HG02588 (cell line): ENCODE results near the gene SMIM21.

Source experiments
- ATAC-seq: cut with Tn5 transposase; IDR thresholded peaks from one replicate; pipeline ENCODE4 v1.9.1; 2021; ENCODE audit warnings: mild to moderate bottlenecking, moderate library complexity; ENCODE audit not compliant: unreplicated experiment

Gene SMIM21

DNA sequence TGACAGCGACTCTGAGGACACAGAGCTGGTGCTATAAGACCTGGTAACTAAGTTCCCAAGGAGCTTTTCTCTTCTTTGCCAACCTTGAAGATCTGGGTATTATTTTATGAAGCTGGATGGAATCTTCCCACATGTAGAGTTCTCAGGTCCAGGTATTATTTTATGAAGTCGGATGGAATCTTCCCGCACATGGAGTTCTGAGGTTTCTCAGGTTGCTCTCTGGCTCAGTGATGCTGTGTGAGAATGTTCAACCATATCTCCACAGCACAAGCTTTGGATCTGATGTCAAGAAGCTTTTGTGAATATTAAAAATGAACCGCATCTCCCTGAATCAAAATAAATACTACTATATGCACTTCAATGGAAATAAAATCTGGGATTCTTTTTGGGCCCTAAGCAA, at the start of gene SMIM21:
Gene SMIM21 (minus strand): TSS at position 101 of the 400 bp plus-strand sequence. CDS start 140 bp downstream, outside the sequence.
- no peak for ATAC-seq

DNA sequence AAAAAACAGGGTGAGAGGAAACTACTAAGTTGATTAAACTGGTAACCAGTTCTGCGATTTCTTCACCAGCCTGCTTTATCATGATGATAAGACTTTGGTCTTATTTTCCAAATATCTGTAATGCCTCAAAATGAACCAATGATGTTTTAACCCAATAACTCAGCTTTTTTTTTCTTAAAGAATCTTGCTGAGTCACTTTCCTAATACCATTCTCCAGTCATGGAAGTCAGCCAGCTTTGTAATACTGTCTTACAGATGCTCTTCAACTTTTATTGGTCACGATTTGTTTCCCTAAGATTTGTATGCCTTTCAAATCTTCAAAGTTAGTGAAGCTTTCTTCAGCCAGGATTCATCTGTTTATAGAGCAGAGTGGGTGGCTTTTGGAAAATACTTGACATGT, 47.7 kb upstream of the SMIM21 start:
- ATAC-seq, result no peak

DNA sequence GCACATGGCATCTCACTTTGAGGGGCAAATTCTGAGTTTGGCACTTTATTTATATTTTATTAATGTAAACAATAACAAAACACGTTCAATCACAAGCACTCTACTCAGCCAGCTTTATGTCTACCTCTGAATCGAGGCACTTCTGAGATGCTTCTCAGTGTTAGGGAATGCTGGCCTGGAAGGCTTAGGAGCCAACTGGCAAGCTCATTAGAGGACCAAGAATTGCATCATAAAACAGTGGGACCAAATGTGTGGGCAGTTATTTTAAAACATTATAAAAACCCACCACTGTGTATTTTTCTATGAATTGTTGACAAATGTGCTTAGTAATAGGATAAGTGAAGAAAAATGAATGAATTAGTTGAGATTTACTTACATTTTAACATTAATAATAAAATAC, 46.8 kb upstream of the SMIM21 start:
- no peak for ATAC-seq

DNA sequence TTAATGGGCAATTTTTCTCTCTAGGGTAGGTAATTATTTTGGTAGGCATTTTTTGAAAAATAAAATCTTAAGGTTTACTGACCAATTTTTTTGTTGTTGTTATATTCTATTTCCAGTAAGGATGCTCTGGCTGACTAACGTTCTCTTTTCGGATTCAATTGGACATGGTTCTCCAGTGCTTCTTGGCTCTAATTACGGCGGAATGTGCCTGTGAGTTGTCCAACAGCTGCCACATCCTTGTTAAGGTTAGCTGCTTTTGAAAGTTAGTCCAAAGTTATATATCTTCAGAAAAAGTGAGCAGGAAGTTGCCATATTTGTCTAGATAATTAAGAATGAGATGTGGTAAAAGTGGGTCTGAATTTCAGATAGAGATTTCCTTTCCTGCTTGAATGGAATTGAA, 45.8 kb upstream of the SMIM21 start:
- ATAC-seq, result no peak

DNA sequence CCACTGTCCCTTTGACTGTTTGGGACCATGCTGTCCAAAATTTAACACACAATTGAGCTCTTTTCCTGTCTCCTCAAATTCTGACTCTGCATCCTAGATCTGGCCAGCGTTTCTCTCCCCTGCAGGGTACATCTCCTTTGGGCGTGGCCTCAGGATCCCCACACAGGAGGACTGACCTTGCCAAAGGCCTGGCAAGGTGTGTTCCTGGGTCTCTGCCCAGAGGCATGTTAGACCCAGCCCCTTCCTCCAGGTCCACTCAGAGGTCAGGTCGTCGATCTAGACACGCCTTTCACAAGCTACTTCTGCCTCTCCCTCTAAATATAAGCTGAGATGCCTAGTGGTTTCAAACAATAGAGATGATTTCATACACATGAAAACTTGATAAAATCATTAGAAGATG, 45.4 kb upstream of the SMIM21 start:
- no peak for ATAC-seq

DNA sequence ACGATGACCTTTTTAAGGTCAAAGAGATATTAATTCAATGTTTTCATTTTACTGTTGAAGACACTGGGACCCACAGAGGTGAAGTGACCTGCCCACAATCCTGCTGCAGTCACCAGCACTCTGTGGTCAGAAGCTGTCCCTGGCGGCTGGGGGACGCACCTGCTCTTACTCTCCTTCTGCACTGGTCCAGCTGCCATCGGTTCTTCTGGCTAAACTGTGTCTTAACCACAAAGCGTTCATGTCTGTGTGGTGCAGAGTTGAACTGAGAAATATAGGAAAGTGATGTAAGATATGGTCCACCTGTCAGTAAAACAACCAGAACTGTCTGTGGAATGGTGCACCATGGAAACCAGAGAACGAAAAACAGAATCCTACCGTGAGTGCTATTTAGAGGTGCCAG, 44.9 kb upstream of the SMIM21 start:
- ATAC-seq, result no peak

DNA sequence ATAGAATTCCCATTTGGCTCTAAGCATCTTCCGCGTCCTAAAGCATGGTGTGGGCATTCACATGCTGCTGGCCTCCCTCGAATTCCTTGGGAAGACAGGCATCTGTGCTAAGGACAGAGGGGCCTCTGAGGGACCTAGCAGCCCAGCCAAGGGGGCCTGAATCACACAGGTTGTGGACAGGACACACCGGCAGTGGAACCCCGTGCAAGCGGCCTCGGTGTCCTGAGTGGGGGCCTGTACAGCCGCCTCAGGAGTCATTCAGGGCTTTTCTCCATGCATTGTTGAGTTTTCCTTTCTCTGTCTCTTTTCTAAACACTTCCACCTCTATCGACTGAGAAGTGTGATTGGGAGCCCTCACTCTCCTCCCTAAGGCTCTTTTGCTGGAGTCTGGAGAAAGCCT, 44.3 kb upstream of the SMIM21 start:
- ATAC-seq, result no peak

DNA sequence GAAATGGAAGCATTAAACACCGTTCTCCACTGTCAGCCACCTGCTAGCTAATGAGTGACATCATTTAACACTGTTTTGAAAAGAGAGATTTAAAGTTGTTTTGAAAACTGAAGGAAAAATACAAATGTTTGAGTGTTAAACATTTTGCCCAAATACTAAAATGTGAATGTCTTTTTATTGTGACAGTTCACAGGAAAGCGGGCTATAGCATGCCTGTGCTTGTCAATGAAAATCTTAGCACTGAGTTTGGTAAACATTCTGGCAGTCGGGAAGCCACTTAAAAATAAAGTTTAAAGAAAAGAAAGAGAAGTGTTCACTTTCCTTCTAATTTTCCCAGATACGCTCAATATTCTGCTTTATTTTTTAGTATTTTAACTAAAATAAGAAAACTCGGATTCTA, 40.3 kb upstream of the SMIM21 start:
- ATAC-seq, result no peak

DNA sequence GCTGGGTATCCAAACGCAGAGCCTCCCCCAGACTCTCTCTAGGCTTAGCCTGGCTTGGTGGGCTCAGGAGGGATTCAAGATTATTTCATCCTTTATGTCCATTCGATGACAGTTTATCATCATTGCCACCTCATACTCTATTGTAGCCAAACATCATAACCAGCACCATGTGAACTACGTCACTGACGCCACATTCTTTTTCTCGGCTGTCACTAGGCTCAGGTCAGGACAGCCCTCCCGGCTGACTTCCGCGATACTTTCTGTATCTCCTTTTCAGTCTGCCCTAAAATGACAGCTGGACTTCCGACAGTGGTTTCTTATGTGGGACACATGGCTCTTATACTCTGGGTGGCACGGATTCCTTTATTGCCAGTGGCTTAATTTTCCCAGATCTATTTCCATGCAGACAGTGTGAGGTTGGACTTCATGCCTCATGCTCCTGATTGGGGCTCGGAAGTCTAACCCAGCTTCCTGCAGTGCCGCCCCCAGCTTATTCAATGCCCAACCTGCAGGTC, 39.8 kb upstream of the SMIM21 start:
- ATAC-seq, result no peak

DNA sequence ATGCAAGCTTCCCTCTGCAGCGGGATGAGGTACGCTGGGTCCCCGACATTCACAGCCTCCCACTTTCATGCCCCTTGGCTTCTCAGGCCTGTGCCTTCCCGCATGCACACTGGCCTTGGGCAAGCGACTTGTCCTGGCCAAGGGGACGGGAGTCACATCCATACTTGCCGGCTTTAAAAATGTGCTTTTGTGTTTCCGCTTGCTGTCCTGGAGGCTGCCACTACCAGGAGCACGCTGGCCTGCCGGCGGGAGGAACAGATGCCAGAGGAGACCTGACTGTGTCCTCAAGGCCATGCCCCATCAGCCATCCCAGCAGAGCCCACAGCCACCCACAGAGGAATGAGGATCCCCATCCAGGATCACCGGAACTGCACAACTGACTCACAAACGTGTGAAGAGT, 36.9 kb upstream of the SMIM21 start:
- ATAC-seq, result no peak

DNA sequence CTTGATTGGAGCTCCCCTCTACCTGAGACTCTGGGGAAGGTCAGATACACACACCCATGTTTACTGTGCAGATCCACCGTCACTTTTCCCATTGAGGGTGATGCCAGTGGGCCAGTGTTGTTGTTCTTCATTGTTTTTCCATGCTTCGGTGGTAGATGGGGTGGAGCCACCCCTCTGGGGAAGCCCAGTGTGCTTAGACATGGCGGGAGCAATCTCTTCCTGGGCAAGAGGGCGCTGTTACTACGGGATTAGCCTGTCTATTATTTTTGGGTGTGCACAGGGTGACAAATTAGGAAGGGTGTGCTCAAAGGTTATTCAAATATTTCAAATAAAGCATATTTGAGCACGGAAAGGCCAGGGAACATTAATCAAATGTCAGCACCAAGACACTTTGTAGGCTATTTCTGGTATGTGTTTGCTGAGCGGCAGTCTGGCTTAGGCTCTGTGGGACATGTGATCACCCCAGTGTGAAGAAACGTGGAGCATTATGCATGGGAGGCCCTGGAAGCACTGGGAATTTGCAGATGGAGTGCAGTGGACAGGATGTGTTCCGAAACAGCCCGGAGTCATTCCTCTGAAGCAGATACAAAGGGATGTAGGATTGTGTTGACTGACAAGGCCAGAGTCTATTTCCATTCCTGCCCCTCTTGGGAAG, 34.8 kb upstream of the SMIM21 start:
- ATAC-seq, result no peak

DNA sequence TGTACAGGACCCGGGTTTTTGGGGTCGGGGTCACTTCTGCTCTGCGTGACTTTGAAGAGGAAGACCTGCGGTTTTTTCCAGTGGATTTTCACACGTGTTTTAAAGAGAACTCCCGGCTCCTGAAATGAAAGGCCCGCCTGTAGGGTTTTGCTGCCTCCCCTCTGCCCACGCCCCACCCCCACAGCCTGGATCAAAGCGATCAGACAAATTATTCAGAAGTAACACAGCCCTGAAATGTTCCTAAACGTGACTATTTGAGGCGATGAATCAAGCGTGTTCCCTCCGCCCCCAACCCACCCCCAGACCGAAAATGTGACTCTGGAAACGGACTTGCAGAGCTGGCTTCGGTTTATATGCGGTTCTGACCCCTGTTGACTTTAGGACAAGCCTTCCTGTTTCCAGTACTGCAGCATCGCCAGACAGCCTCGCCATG, 28.7 kb upstream of the SMIM21 start:
- no peak for ATAC-seq

DNA sequence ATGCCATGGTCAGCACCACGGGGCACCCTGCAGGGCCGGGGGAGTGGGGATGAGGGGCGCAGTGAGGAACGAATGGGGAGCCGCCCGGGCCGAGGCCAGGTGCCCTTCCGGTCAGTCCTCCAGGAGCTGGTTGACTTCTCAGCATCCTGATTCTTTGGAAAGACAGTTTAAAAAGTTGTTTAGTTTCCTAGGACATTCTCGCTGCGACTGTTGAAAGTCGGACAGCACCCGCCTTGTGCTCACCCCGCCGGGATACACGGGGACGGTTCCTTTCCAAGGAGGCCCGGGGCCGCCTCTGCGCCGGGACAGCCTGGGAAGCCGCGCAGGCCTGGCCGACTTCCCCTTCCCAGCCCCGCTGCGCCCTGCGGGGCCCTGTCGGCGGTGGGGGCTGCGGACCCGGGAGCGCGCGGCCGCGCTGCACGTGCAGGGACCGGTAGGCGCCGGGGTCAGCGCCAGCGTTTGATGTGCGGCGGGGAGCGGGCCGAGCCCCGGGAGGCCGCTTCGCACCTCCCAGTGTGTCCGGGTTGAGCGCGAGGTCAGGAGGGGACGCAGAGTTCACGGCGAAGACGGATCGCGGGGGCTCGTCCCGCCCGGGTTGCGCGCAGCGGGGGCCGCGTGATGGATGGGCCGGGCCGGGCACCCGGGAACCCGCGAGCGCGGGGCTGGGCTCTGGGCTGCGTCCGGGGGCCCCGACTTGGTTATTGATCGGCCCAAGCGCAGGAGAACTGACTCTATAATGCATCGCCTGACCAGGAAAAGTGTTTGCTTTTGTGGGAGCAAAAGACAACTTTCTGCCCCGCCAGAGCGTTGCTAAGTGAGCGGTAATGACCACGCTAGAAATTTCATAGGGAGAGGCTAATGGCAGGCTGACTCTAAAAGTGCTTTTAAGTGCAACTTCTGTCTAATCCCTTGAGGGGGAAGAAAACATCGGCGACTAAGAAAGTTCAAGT, 28.0 kb upstream of the SMIM21 start:
- no peak for ATAC-seq

DNA sequence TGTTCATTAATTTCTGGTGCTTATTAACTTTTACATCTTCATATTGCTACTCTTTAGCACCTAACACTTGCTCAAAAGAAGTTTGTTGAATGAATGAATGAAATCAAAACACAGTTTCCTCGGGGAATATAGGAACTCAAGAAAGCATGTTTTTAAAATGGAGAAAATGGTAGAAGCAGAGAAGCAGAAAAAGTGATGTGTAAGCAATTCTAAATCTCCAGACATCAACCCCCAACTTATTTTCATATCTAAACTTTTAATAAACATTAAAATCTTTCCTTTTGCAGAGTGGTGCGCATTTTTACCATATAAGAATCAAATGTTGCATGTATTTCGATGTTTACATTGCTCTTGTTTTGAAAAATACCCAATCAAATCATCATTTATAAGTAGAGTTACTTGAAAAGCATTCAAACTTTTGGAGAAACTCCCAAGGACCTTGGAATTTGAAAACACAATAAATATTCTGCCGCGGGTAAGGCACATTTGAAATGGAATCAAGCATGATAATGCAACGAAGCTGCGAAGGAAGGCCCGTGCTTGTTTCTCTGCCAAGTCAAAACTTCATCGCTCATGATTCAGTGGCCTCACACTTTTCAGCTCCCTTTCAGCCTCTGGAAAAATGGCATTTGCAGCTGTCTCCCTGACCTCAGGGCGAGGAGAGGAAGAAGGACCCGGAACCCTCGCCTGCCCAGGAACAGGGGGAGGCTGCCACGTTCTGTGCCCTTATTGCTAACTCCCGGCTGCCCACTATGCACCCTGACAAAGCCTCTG, 26.7 kb upstream of the SMIM21 start:
- no peak for ATAC-seq

DNA sequence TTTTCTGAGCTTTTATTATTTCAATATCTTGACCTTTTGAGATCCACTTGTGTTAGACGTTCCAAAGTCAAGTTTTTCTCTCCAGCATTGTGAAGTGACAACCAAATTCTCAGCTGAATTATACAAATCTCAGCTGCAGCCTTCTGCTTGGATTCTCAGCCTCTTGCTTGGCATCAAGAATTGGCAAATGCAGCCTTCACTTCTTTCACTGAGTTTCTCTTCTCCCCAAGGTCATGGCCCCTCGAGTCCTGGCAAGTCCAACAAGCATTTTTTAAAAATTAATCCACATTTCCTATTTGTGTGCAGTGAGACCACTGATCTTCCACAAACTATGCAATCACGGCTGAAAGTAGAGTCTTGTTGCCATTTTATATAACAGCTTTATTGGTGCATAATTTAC, 23.4 kb upstream of the SMIM21 start:
- no peak for ATAC-seq

DNA sequence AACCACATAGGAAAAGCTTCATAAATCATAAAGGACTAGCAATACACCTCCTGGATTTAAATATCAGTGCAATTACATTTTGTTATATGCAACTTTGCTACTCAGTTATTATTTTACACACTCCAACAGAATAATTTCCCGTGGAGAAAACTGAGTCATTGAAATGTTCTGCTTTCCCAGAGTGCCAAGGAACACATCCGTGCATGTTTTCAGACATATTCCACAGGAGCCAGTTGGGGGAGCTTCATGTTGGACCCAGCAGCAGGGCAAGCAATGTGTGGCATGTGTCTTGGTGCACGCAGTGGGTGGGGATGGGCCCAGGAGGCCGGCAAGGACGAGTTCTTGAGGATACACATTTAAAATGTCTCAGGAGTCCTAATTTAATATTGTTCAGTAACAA, 14.4 kb upstream of the SMIM21 start:
- ATAC-seq, result no peak

DNA sequence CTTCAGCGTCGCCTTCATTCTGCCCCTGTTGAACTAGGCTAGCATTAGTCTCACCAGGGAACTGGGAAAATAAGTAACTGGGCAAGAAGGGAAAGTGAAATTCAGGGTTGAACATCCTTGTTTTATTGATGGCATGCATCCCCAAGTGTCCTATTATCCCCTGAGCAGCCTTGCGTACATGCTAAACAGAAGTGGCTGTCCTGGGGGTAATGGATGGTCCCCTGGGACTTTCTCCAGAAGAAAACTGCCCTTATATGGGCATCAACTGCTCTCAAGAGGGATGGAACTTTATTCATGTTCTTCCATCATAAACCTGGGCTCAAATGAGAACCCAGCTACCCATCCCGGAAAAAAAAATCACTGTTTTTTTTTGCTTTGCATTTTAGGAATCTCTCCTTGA, 11.8 kb upstream of the SMIM21 start:
- no peak for ATAC-seq

DNA sequence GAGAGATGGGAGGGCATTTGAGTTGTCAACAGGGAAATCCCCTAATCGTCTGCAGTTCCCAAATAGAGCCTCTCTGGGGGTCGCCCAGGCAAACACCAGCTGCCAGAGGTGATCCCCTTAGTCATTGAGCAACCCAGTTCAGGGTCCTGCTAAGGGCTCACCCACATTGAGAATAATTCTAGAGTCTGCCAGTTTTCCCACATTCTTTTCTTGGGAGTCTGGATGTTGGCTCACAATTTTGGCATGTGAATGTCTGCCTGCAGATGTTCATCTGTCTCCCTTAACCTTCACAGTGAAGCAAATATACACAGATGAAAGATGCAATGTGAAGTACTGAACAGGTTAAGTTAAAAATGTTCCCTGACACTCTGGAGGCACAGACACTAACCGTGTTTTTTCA, 11.4 kb upstream of the SMIM21 start:
- ATAC-seq, result no peak

DNA sequence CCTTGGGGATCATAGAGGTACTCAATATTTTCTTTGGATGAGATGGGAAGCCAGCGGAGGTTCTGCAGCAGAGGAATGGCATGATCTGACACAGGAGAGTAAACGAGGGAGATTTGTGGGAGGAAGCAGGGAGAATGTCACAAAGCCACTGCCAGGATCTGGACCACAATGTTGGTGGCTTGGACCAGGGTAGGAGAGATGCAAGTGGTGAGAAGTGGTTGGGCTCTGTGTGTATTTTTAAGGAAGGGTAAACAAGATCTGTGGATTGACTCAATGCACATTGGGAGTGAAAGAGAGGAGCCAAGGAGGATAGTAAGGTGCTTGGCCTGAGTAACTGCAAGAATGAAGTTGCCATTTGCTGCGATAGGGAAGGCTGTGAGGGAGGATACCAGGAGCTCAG, 10.5 kb upstream of the SMIM21 start:
- no peak for ATAC-seq

DNA sequence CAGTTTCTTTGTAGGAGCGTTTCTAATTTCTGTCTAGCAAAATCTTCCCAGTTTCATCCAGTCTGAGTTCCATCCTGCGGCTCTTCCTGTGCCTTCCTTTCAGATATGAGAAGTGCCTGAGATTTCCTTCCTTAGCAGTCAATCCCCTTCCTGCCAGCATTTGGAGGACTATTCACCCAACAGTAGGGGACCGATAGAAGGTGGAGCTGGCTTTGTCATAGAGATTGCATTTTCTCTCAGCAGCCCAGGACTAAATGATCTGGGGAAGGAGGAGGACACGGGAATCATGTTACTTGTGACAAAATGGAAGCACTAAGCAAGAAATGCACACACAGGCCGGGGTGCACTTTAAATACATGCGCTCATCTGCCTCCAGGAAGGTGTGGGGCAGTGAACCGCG, 5.6 kb upstream of the SMIM21 start:
- ATAC-seq, result no peak

DNA sequence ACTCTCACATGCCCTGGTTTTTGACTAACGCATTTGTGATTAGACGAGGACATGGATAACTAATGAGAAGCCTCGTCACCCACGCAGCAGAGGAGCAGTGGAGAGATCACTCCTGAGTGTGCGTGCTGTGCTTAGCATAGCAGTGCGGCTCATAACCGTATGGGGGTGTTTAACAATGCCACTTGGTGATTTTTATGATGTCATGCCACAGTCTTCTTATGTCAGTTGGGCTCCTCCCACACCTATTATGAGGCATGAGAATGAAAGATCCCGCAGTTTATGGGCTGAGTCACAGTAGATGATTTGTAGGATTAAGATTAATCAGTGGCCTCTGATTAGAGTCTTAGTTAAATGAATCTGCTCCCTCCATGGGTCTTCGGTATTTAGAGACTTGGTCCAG, 2.5 kb upstream of the SMIM21 start:
- no peak for ATAC-seq
